NK-92 (cell line): ENCODE measurements around the gene CSNK2A3.
"Not testable (repeated sequence)": the region's sequence is repeated elsewhere in the genome, so short reads cannot be mapped to it uniquely, and the experiment has no call there.

ENCODE experiments used
- DNase-seq: peaks from one replicate; lab custom pipeline; 2025; ENCODE audit not compliant: unreplicated experiment; lab: John Stamatoyannopoulos, UW

The CSNK2A3 gene

DNA sequence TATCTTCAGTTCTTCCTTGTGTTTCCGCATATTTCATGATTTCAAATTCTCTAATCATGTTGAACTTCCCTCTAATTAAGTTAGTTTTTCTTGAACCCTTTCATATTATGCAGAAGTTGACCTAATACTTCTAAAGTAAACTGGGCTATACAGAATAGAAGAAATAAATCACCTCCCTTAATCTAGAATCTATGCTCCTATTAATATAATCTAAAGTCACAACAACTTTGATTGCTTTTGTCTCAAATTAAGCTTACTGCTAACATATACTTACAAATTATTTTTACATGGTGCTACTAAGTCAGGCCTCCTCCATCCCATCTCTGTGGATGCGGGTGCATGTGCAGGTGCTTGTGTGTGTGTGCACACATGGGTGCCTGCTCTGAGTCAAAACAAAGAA, 27.3 kb upstream of the CSNK2A3 start:
- DNase-seq, result no peak

DNA sequence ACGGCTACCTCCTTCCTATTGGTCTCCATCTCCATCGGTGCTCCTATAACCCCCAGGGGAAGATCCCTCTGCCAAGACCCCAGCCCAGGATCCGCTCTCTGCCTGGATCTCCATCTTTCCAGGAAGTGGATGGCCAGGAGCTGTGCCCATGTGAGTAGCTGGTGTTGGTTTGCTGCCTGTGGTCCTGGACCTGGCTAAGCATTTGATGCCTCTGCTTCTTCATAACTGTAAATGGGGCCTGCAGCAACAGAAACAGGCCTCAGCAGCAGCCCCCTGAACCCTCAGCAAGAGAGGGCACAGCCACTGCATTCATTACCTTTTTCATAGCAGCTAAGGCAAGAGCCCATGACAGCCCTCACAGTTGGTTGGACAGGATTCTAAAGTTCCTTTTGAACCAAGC, 26.6 kb upstream of the CSNK2A3 start:
- no peak for DNase-seq

- no peak for DNase-seq
Observed at GRCh38 chr11:11378184-11378940, 25.3 kb upstream of the CSNK2A3 start.

GRCh38 chr11:11374358-11375148, 21.5 kb upstream of the CSNK2A3 start:
- no peak for DNase-seq

GRCh38 chr11:11373934-11374333, 20.9 kb upstream of the CSNK2A3 start:
- DNase-seq, result no peak

GRCh38 chr11:11372461-11372860, 19.4 kb upstream of the CSNK2A3 start:
- DNase-seq, result no peak

DNA sequence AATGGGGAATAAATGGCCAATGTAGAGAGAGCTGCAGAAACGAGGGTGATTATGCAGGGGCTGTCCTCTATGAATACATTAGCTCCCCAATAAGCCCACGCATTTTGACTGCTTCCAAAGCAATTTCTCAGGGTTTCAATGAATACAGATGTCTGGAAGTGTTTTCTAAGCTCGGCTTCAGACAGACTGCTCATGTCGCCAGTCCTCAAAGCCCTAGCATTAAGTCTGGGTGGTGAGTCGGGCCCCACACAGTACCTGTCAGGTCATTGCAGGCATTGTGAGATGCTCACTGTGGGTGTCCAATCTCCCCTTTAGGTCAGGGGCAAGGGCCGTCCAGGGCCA, 17.9 kb upstream of the CSNK2A3 start:
- no peak for DNase-seq

DNA sequence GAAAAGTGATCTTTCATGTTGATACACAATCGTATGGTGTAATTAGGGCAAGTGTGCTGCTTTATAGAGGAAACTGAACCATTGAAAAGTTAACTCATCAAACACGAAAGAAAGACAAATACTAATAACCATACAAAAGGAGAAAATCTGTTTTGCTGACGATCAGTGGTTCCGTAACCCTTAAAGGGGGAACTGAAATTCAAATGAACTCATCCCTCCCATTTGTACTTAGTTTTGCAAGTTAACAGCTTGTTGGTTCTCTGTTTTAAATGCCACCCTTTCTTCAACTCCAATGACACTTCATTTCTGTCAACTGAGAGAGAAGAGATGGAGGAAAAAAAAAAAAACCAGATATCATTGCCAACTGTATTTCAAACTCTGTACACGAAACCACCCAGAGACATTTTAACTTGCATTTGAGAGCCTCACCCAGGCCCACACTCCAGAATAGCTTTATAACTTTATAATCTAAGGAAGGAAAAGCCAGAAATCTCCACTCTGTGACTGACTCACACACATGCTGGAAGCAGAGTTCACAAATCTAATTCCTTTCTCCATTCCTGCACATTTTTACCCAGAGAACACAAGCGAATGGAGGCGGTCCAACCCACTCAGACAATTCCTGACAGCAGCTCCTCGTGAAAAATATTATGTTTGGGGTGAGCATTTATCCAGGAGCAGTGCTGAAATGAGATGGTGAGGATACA, 17.4 kb upstream of the CSNK2A3 start:
- DNase-seq, result no peak

GRCh38 chr11:11366793-11367192, 13.7 kb upstream of the CSNK2A3 start:
- no peak for DNase-seq

DNA sequence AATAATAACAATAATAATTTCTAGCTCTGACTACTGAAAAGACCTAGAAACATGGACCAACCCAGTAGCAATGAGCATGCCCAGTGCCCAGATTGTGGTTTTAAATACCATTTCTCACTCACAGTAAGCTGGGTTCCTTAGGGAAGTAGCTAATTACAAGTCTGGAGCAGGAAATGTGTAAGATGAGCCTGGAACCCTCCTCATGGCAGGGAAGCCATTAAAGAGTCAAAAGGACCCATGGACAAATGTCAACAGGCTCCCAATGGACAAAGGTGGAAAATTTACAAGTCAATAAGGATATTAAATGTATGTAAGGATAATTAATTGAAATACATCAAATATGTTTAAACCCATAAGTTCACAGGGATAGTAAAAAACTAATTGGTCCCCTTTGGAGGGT, 10.6 kb upstream of the CSNK2A3 start:
- no peak for DNase-seq

GRCh38 chr11:11359611-11360010, 6.6 kb upstream of the CSNK2A3 start:
- DNase-seq, result no peak

- no peak for DNase-seq
Observed at GRCh38 chr11:11356842-11357241, 3.8 kb upstream of the CSNK2A3 start.

DNA sequence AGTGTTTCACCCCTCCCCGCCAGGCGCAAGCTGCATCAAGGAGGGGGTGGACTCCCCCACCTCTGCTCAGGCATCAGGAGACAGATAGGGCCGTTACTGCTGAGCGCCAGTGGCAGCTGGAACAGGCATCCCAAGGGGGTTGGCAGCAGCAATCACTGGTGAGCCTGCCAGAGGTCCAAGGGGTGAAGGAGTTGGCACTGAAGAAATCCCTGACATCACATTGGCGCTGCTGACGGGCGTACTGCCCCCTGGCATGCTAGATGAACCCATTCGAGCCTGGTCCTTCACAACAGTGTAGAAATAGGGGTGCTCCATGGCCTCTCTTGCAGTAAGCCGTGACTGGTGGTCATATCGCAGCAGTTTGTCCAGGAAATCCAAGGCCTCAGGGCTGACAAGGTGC, 1.2 kb downstream of the CSNK2A3 start:
- not testable (repeated sequence) for DNase-seq

DNA sequence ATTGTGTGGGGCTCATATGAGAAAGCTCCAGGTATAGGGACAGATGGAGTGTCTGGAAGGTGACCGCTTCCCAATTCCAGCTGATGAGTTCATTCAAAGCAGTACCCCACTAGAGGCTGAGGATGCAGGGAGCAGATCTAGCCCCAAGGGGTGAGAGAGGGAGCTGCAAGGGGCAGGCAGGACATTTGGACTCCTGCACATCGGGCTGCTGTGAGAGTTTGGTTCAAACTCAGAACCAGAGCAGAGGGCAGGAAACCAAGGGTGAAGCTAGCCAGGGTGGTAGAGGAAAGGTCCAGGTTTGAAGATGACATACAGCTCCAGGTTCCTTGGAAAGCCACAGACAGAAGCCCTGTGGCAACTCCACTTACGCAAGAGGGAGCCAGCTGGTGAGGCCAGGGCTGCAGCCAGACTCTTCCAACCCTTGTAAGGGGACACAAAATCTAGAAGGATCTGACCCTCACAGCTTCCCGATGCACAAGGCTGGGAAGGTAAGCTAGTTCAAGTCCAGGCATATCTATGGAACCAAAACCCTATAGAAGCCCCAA, 1.9 kb downstream of the CSNK2A3 start:
- DNase-seq, result no peak

GRCh38 chr11:11349870-11350337, 3.1 kb downstream of the CSNK2A3 start:
- DNase-seq, result no peak

GRCh38 chr11:11349106-11349825, 3.8 kb downstream of the CSNK2A3 start:
- no peak for DNase-seq

- no peak for DNase-seq
Observed at GRCh38 chr11:11348303-11348702, 4.7 kb downstream of the CSNK2A3 start.

GRCh38 chr11:11347592-11347991, 5.5 kb downstream of the CSNK2A3 start:
- DNase-seq, result no peak

DNA sequence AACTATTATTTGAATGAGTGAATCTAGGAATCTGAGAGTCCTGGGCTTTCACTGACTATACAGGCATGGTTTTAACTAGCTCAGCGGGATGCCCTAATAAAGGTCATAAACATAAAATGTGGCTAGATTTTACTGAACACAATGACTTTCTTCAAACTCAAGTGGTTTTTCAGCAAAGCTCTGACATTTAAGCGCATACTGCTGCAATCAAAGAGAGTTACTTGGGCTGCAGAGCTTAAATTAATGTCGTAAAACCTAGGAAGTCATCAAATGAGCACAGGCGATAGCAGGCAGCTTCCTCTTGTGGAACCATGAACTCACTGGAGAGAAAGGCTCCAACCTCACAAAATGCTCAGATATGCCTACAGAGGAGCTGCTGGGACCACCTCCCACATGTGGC, 6.7 kb downstream of the CSNK2A3 start:
- no peak for DNase-seq

DNA sequence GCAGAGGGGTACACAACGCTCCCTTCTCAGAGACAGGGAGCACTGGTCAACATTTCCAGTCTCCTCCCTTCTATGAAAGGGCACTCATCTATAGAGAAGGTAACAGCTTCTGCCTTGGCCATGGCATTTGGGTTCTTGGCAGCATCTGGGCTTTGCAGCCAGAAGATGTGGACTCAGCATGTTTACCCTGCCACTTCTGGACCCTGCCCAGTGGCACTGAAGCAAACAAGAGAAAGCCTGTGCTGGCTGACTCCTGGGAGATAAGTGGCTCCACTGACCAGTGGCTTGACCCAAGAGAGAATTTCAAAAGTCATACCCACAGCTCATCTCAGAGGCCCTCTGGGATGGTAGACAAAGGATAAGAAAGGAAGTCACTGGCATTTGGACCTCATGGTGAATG, 8.0 kb downstream of the CSNK2A3 start:
- DNase-seq, result no peak

DNA sequence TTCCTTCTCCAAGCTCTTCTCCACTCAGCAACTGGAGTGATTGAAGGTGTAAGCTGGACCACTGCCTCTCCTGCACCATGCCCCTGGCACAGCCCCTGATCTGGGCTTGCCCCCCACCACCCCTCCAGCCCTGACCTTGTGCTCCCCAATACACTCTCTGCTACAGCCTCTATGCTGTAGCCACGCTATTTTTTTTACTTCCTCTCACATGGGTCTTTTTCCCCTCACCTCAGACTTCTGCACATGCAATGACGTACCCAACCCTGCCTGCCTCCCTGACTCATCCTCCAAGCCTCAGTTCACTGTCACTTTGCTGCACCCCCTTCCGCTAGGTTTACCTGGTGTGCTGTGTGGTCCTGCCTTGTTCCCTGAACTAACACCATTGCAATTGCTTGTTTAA, 9.0 kb downstream of the CSNK2A3 start:
- DNase-seq, result no peak
